ENCODE data around the gene IMMP2L.

The IMMP2L gene

GRCh38 chr7:110625294-110625693 is 937.0 kb downstream of the IMMP2L start:
- no peak overlapping the region for H3K27ac ChIP-seq (ENCODE audit: low read length)
- no peak for DNase-seq
- H3K9ac ChIP-seq (ENCODE audit: low read depth, low read length): no peak overlapping the region
- no peaks in the 10 kb centered on the region for H3K4me1 ChIP-seq (ENCODE audit: insufficient read depth, low read length)
- H3K27me3 ChIP-seq (ENCODE audit: insufficient read depth, low read length, poor library complexity): no peaks in the 10 kb centered on the region
- no peak for ATAC-seq (ENCODE audit: insufficient read depth, low read depth)
- H3K9me3 ChIP-seq (ENCODE audit: insufficient read depth, low read length, severe bottlenecking): no peaks in the 10 kb centered on the region
- no peaks in the 10 kb centered on the region for H3K36me3 ChIP-seq (ENCODE audit: insufficient read depth, low read length)
- no peak overlapping the region for H2AFZ ChIP-seq (ENCODE audit: low read depth, low read length)
- no peaks in the 10 kb centered on the region for H3K79me2 ChIP-seq (ENCODE audit: insufficient read depth, low read length)
- no peak overlapping the region for H3K4me3 ChIP-seq (ENCODE audit: low read depth in 1 of 2, low read length in 2 of 2)
- no peaks in the 10 kb centered on the region for H4K20me1 ChIP-seq (ENCODE audit: insufficient read depth, low read length)
- H3K4me2 ChIP-seq (ENCODE audit: insufficient read depth, low read length): no peak overlapping the region
- TF ChIP-seq EZH2 (IDR thresholded peaks at IDR 0.05; ENCODE audit: borderline replicate concordance, low read depth, low read length, severe bottlenecking) (no peak), CTCF (IDR thresholded peaks at IDR 0.05; ENCODE audit: borderline replicate concordance, extremely low read depth, low read length, poor library complexity, severe bottlenecking) (no peak)

DNA sequence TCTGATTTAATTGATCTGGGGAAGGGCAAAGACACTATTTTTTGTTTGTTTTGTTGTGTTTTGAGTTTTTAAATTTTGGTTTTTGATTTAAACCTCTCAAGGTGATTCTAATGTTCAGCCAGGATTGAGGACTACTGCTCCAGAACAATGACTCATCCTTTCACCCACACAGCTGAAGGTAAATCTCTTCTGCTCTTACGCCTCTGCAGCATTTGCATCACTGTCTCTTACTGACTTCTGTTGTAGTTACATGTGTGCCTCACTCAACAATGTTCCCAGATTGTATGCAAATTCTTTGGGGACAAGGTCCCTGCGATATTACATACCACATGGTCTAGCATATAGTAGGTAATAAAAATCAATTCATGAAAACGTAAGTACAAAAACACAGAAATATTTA is 938.9 kb downstream of the IMMP2L start:
- Histone ChIP-seq H3K9ac (ENCODE audit: low read depth, low read length) (no peak overlapping the region), H3K79me2 (ENCODE audit: insufficient read depth, low read length) (no peaks in the 10 kb centered on the region), H3K4me1 (ENCODE audit: insufficient read depth, low read length) (no peaks in the 10 kb centered on the region), H3K4me2 (ENCODE audit: insufficient read depth, low read length) (no peak overlapping the region), H3K9me3 (ENCODE audit: insufficient read depth, low read length, severe bottlenecking) (no peaks in the 10 kb centered on the region), H3K27ac (ENCODE audit: low read length) (no peak overlapping the region), H2AFZ (ENCODE audit: low read depth, low read length) (no peak overlapping the region), H3K4me3 (ENCODE audit: low read depth in 1 of 2, low read length in 2 of 2) (no peak overlapping the region), H3K27me3 (ENCODE audit: insufficient read depth, low read length, poor library complexity) (no peaks in the 10 kb centered on the region), H4K20me1 (ENCODE audit: insufficient read depth, low read length) (no peaks in the 10 kb centered on the region), H3K36me3 (ENCODE audit: insufficient read depth, low read length) (no peaks in the 10 kb centered on the region)
- DNase-seq: no peak
- no peak for TF ChIP-seq EZH2 (IDR thresholded peaks at IDR 0.05; ENCODE audit: borderline replicate concordance, low read depth, low read length, severe bottlenecking)
- no peak for ATAC-seq (ENCODE audit: insufficient read depth, low read depth)

DNA sequence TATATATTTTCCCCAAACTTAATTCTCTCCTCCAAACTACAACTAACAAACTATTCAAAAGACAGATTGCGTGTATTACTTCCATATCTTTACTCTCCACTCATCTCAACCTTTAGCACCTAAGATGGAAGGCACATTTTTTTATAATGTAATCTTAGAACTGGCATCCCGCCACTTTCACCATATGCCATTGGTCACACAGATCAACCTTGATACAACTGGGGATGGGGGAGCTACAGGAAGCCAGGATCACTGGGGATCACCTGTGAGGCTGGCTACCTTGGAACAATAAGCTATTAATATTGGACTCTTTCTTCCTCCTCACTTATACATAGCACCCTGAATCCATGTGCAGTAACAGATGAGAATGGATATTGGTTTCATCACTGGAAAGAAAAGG is 941.0 kb downstream of the IMMP2L start:
- no peak overlapping the region for H3K27ac ChIP-seq (ENCODE audit: low read length)
- no peak overlapping the region for H2AFZ ChIP-seq (ENCODE audit: low read depth, low read length)
- no peaks in the 10 kb centered on the region for H3K27me3 ChIP-seq (ENCODE audit: insufficient read depth, low read length, poor library complexity)
- H3K4me3 ChIP-seq (ENCODE audit: low read depth in 1 of 2, low read length in 2 of 2): no peak overlapping the region
- no peaks in the 10 kb centered on the region for H3K9me3 ChIP-seq (ENCODE audit: insufficient read depth, low read length, severe bottlenecking)
- no peak overlapping the region for H3K4me2 ChIP-seq (ENCODE audit: insufficient read depth, low read length)
- no peaks in the 10 kb centered on the region for H3K79me2 ChIP-seq (ENCODE audit: insufficient read depth, low read length)
- no peaks in the 10 kb centered on the region for H3K4me1 ChIP-seq (ENCODE audit: insufficient read depth, low read length)
- ATAC-seq (ENCODE audit: insufficient read depth, low read depth) (no peak), DNase-seq (no peak)
- H4K20me1 ChIP-seq (ENCODE audit: insufficient read depth, low read length): no peaks in the 10 kb centered on the region
- no peak for TF ChIP-seq EZH2 (IDR thresholded peaks at IDR 0.05; ENCODE audit: borderline replicate concordance, low read depth, low read length, severe bottlenecking)
- no peaks in the 10 kb centered on the region for H3K36me3 ChIP-seq (ENCODE audit: insufficient read depth, low read length)
- no peak overlapping the region for H3K9ac ChIP-seq (ENCODE audit: low read depth, low read length)

GRCh38 chr7:110620110-110620735 is 942.1 kb downstream of the IMMP2L start:
- Histone ChIP-seq H3K9me3 (ENCODE audit: insufficient read depth, low read length, severe bottlenecking) (no peaks in the 10 kb centered on the region), H3K9ac (ENCODE audit: low read depth, low read length) (no peak overlapping the region), H4K20me1 (ENCODE audit: insufficient read depth, low read length) (no peaks in the 10 kb centered on the region), H3K4me1 (ENCODE audit: insufficient read depth, low read length) (no peaks in the 10 kb centered on the region), H3K4me2 (ENCODE audit: insufficient read depth, low read length) (no peak overlapping the region), H3K79me2 (ENCODE audit: insufficient read depth, low read length) (no peaks in the 10 kb centered on the region), H3K4me3 (ENCODE audit: low read depth in 1 of 2, low read length in 2 of 2) (no peak overlapping the region), H2AFZ (ENCODE audit: low read depth, low read length) (no peak overlapping the region), H3K36me3 (ENCODE audit: insufficient read depth, low read length) (no peaks in the 10 kb centered on the region), H3K27me3 (ENCODE audit: insufficient read depth, low read length, poor library complexity) (no peaks in the 10 kb centered on the region), H3K27ac (ENCODE audit: low read length) (no peak overlapping the region)
- no peak for DNase-seq
- no peak for TF ChIP-seq EZH2 (IDR thresholded peaks at IDR 0.05; ENCODE audit: borderline replicate concordance, low read depth, low read length, severe bottlenecking)
- no peak for ATAC-seq (ENCODE audit: insufficient read depth, low read depth)
